Neural cell (in vitro differentiated cells): Measurements from ENCODE around the gene VIPR1. TPM values are rescaled to one million over a fixed set of nuclear protein-coding genes. Genes with fewer than 3 reads are reported as not detected.
A peak's percentile ranks its signal among the peaks of the same experiment; 100 is the strongest.

ENCODE experiments used
- H2AFZ ChIP-seq: fragments of 200-600, 300-800 bp; sonication (generic), shearing (Covaris generic); 2 replicates; pipeline ENCODE4 v1.6.0; 2014; ENCODE audit warnings: low read depth, mild to moderate bottlenecking, antibody characterized with exemption, low read length, moderate library complexity
- H3F3A ChIP-seq: fragments of 200-600 bp; shearing (Covaris generic); 2 replicates; pipeline ENCODE4 v1.6.1; 2016; ENCODE audit warnings: mild to moderate bottlenecking, moderate library complexity, mixed read lengths, antibody characterized with exemption, low read length; ENCODE audit not compliant: insufficient read depth, poor library complexity, severe bottlenecking
- H3K27ac ChIP-seq: fragments of 200-600, 300-800 bp; sonication (generic), shearing (Covaris generic); 2 replicates; pipeline ENCODE4 v1.5.1; 2014; ENCODE audit warnings: mild to moderate bottlenecking, low read length, moderate library complexity
- H3K27me3 ChIP-seq: fragments of 300-800, 200-600 bp; sonication (generic), shearing (Covaris generic); 2 replicates; pipeline ENCODE4 v1.6.0; 2014; ENCODE audit warnings: mild to moderate bottlenecking, low read depth, low read length, moderate library complexity; ENCODE audit not compliant: insufficient read depth
- H3K36me3 ChIP-seq: fragments of 300-800, 200-600 bp; sonication (generic), shearing (Covaris generic); 2 replicates; pipeline ENCODE4 v1.5.1; 2014; ENCODE audit warnings: mild to moderate bottlenecking, antibody characterized with exemption, low read length, moderate library complexity; ENCODE audit not compliant: insufficient read depth
- H3K4me2 ChIP-seq: fragments of 300-800, 200-600 bp; sonication (generic), shearing (Covaris generic); 2 replicates; pipeline ENCODE4 v1.6.0; 2014; ENCODE audit warnings: mild to moderate bottlenecking, low read length
- H3K4me3 ChIP-seq: fragments of 300-800, 200-600 bp; sonication (generic), shearing (Covaris generic); 2 replicates; pipeline ENCODE4 v1.5.1; 2014; ENCODE audit warnings: mild to moderate bottlenecking, low read length, moderate library complexity
- H3K79me2 ChIP-seq: fragments of 200-600 bp; shearing (Covaris generic); replicated peaks from 2 replicates; pipeline ENCODE4 v1.6.0; 2014; ENCODE audit warnings: mild to moderate bottlenecking, low read length, moderate library complexity; ENCODE audit not compliant: insufficient read depth
- H3K9ac ChIP-seq: fragments of 300-800, 200-600 bp; sonication (generic), shearing (Covaris generic); 2 replicates; pipeline ENCODE4 v1.6.1; 2016; ENCODE audit warnings: mild to moderate bottlenecking, low read length, mixed read lengths
- H3K9me2 ChIP-seq: fragments of 200-600 bp; shearing (Covaris generic); 2 replicates; pipeline ENCODE4 v1.6.1; 2016; ENCODE audit warnings: mild to moderate bottlenecking, low read length, mixed read lengths; ENCODE audit not compliant: insufficient read depth
- H3K9me3 ChIP-seq: fragments of 200-600, 300-800 bp; sonication (generic), shearing (Covaris generic); 2 replicates; pipeline ENCODE4 v1.6.1; 2016; ENCODE audit warnings: mild to moderate bottlenecking, mixed run types, low read length, moderate library complexity, mixed read lengths
- H4K20me1 ChIP-seq: fragments of 200-600 bp; shearing (Covaris generic); 2 replicates; pipeline ENCODE4 v1.6.1; 2016; ENCODE audit warnings: mild to moderate bottlenecking, mixed run types; ENCODE audit not compliant: insufficient read depth
- CTCF ChIP-seq: fragments of 450-650 bp; IDR thresholded peaks from 2 replicates; pipeline ENCODE4 v1.5.1; 2014; ENCODE audit warnings: antibody characterized with exemption, mild to moderate bottlenecking, moderate library complexity; ENCODE audit not compliant: poor library complexity, severe bottlenecking
- EP300 ChIP-seq: fragments of 450-650 bp; conservative IDR thresholded peaks from 2 replicates; pipeline ENCODE4 v1.6.1; 2014; ENCODE audit warnings: antibody characterized with exemption, mild to moderate bottlenecking, moderate library complexity; ENCODE audit not compliant: poor library complexity, severe bottlenecking
- EZH2 ChIP-seq: fragments of 200-600, 300-800 bp; shearing (Covaris generic), sonication (generic); IDR thresholded peaks from 2 replicates; pipeline ENCODE4 v1.6.1; 2014; ENCODE audit warnings: antibody characterized with exemption, low read length, borderline replicate concordance, mild to moderate bottlenecking; ENCODE audit not compliant: insufficient read depth, poor library complexity, severe bottlenecking
- MXI1 ChIP-seq: fragments of 450-650 bp; conservative IDR thresholded peaks from 2 replicates; pipeline ENCODE4 v1.6.1; 2014; ENCODE audit warnings: antibody characterized with exemption, mild to moderate bottlenecking; ENCODE audit not compliant: poor library complexity, severe bottlenecking
- POLR2AphosphoS5 ChIP-seq: IDR thresholded peaks from 2 replicates; pipeline ENCODE4 v1.6.1; 2012
- RAD21 ChIP-seq: fragments of 450-650 bp; conservative IDR thresholded peaks from 2 replicates; pipeline ENCODE4 v1.6.1; 2014; ENCODE audit warnings: antibody characterized with exemption, mild to moderate bottlenecking, moderate library complexity
- SMC3 ChIP-seq: fragments of 450-650 bp; conservative IDR thresholded peaks from 2 replicates; pipeline ENCODE4 v1.6.1; 2014; ENCODE audit warnings: antibody characterized with exemption, mild to moderate bottlenecking, moderate library complexity; ENCODE audit not compliant: poor library complexity
- TAF1 ChIP-seq: IDR thresholded peaks from 2 replicates; pipeline ENCODE4 v1.6.1; 2012; ENCODE audit warnings: low read depth
- polyA plus RNA-seq: library from polyadenylated mRNA; depleted of rRNA; stranded (reverse); fragments of >200 nt; gene quantifications from 2 replicates; pipeline ENCODE4 v1.2.3, GENCODE V29; 2014
- TF ChIP-seq, protein P1 (sequence below): IDR thresholded peaks from 2 replicates; pipeline ENCODE4 v1.6.1; 2012; ENCODE audit warnings: borderline replicate concordance

VIPR1 gene
- polyA plus RNA-seq, 1 donor from 2014 or later = 1.6 TPM

- no peak overlapping the region for H2AFZ ChIP-seq
- H4K20me1 ChIP-seq = no peaks in the 10 kb centered on the region
- H3K79me2 ChIP-seq = no peaks in the 10 kb centered on the region
- H3K4me2 ChIP-seq = no peak overlapping the region
- H3K27ac ChIP-seq = no peak overlapping the region
- H3F3A ChIP-seq = no peaks in the 10 kb centered on the region
- no peak overlapping the region for H3K9ac ChIP-seq
- H3K9me2 ChIP-seq = no peaks in the 10 kb centered on the region
- no peak overlapping the region for H3K4me3 ChIP-seq
- TF ChIP-seq RAD21 (no peak), POLR2AphosphoS5 (no peak), EZH2 (no peak), TAF1 (no peak), SMC3 (no peak), MXI1 (no peak), EP300 (no peak), CTCF (no peak)
- TF ChIP-seq, protein P1, sequence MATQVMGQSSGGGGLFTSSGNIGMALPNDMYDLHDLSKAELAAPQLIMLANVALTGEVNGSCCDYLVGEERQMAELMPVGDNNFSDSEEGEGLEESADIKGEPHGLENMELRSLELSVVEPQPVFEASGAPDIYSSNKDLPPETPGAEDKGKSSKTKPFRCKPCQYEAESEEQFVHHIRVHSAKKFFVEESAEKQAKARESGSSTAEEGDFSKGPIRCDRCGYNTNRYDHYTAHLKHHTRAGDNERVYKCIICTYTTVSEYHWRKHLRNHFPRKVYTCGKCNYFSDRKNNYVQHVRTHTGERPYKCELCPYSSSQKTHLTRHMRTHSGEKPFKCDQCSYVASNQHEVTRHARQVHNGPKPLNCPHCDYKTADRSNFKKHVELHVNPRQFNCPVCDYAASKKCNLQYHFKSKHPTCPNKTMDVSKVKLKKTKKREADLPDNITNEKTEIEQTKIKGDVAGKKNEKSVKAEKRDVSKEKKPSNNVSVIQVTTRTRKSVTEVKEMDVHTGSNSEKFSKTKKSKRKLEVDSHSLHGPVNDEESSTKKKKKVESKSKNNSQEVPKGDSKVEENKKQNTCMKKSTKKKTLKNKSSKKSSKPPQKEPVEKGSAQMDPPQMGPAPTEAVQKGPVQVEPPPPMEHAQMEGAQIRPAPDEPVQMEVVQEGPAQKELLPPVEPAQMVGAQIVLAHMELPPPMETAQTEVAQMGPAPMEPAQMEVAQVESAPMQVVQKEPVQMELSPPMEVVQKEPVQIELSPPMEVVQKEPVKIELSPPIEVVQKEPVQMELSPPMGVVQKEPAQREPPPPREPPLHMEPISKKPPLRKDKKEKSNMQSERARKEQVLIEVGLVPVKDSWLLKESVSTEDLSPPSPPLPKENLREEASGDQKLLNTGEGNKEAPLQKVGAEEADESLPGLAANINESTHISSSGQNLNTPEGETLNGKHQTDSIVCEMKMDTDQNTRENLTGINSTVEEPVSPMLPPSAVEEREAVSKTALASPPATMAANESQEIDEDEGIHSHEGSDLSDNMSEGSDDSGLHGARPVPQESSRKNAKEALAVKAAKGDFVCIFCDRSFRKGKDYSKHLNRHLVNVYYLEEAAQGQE = no peak
- no peaks in the 10 kb centered on the region for H3K27me3 ChIP-seq
- H3K36me3 ChIP-seq = peaks cover 6% of the 10 kb centered on the region
- no peaks in the 10 kb centered on the region for H3K9me3 ChIP-seq
Measured at GRCh38 chr3:42562047-42562907, 59.8 kb downstream of the VIPR1 start.

- H3K4me3 ChIP-seq = no peak overlapping the region
- no peaks in the 10 kb centered on the region for H3F3A ChIP-seq
- no peaks in the 10 kb centered on the region for H4K20me1 ChIP-seq
- no peaks in the 10 kb centered on the region for H3K27me3 ChIP-seq
- TF ChIP-seq CTCF = no peak
- peak; percentile 27 for TF ChIP-seq POLR2AphosphoS5
- no peak overlapping the region for H3K27ac ChIP-seq
- no peak overlapping the region for H2AFZ ChIP-seq
- H3K4me2 ChIP-seq = no peak overlapping the region
- no peak overlapping the region for H3K9ac ChIP-seq
- H3K79me2 ChIP-seq = peaks cover 8% of the 10 kb centered on the region
- H3K9me3 ChIP-seq = no peaks in the 10 kb centered on the region
- H3K9me2 ChIP-seq = no peaks in the 10 kb centered on the region
- no peaks in the 10 kb centered on the region for H3K36me3 ChIP-seq
Measured at GRCh38 chr3:42569593-42570142, 67.2 kb downstream of the VIPR1 start.
